WTC11 (cell line): Measurements from ENCODE around the gene SLIT3.

ENCODE experiments used
- ATF6 ChIP-seq: sonication (generic); formaldehyde crosslinking; IDR thresholded peaks from 2 replicates; pipeline ENCODE4 v1.8.1; 2023; ENCODE audit warnings: mild to moderate bottlenecking, missing genetic modification reagents
- CTCF ChIP-seq: fragments of 200-600 bp; IDR thresholded peaks from 2 replicates; pipeline ENCODE4 v1.8.0; 2022; ENCODE audit warnings: antibody characterized with exemption
- FOXJ3 ChIP-seq: sonication (generic); formaldehyde crosslinking; IDR thresholded peaks from 2 replicates; pipeline ENCODE4 v1.9.0; 2021; ENCODE audit warnings: missing genetic modification reagents, mild to moderate bottlenecking, borderline replicate concordance
- HMGXB4 ChIP-seq: sonication (generic); formaldehyde crosslinking; IDR thresholded peaks from 2 replicates; pipeline ENCODE4 v1.8.1; 2023; ENCODE audit warnings: mild to moderate bottlenecking, moderate library complexity, missing genetic modification reagents
- IRF2 ChIP-seq: sonication (generic); formaldehyde crosslinking; IDR thresholded peaks from 2 replicates; pipeline ENCODE4 v1.8.0; 2022; ENCODE audit warnings: low read depth, missing genetic modification reagents, borderline replicate concordance
- MAX ChIP-seq: sonication (generic); formaldehyde crosslinking; IDR thresholded peaks from 2 replicates; pipeline ENCODE4 v1.8.0; 2022; ENCODE audit warnings: mild to moderate bottlenecking, missing genetic modification reagents
- SMAD3 ChIP-seq: sonication (generic); formaldehyde crosslinking; IDR thresholded peaks from 2 replicates; pipeline ENCODE4 v1.8.0; 2022; ENCODE audit warnings: missing genetic modification reagents, mild to moderate bottlenecking, borderline replicate concordance
- ZNF232 ChIP-seq: sonication (generic); formaldehyde crosslinking; IDR thresholded peaks from 2 replicates; pipeline ENCODE4 v1.8.0; 2022; ENCODE audit warnings: mild to moderate bottlenecking, missing genetic modification reagents

GRCh38 chr5:168897387-168898122, 403.4 kb downstream of the SLIT3 start:
- TF ChIP-seq CTCF (no peak), FOXJ3 (CRISPR knock-in tag) (no peak), ATF6 (CRISPR knock-in tag) (no peak), IRF2 (CRISPR knock-in tag) (no peak), HMGXB4 (CRISPR knock-in tag) (no peak), MAX (no peak), SMAD3 (no peak), ZNF232 (CRISPR knock-in tag) (no peak)
